ENCODE measurements around the gene ROR1.

The ROR1 gene

GRCh38 chr1:64114012-64114525 lies 340.3 kb downstream of the ROR1 start:
- no peak for DNase-seq

- DNase-seq = peak; percentile 46
Measured at GRCh38 chr1:64116537-64116936, 342.7 kb downstream of the ROR1 start.

- DNase-seq = no peak
Measured at GRCh38 chr1:64117492-64117891, 343.7 kb downstream of the ROR1 start.

- DNase-seq = no peak
Measured at GRCh38 chr1:64121766-64122385, 348.1 kb downstream of the ROR1 start.

GRCh38 chr1:64122588-64122987 lies 348.8 kb downstream of the ROR1 start:
- DNase-seq = no peak

GRCh38 chr1:64124704-64125440 lies 351.1 kb downstream of the ROR1 start:
- no peak for DNase-seq

- no peak for DNase-seq
Measured at GRCh38 chr1:64126581-64126980, 352.8 kb downstream of the ROR1 start.

GRCh38 chr1:64127297-64127696 lies 353.5 kb downstream of the ROR1 start:
- DNase-seq = no peak

GRCh38 chr1:64129701-64130100 lies 355.9 kb downstream of the ROR1 start:
- no peak for DNase-seq

GRCh38 chr1:64131155-64131554 lies 357.3 kb downstream of the ROR1 start:
- no peak for DNase-seq

GRCh38 chr1:64133036-64133435 lies 359.2 kb downstream of the ROR1 start:
- no peak for DNase-seq

- no peak for DNase-seq
Measured at GRCh38 chr1:64135462-64136223, 361.8 kb downstream of the ROR1 start.

GRCh38 chr1:64136296-64136695 lies 362.5 kb downstream of the ROR1 start:
- DNase-seq = no peak

- peak; percentile 89 for DNase-seq
Measured at GRCh38 chr1:64136752-64137411, 363.1 kb downstream of the ROR1 start.

GRCh38 chr1:64137412-64137803 lies 363.6 kb downstream of the ROR1 start:
- no peak for DNase-seq

- no peak for DNase-seq
Measured at GRCh38 chr1:64139877-64140276, 366.1 kb downstream of the ROR1 start.

- DNase-seq = no peak
Measured at GRCh38 chr1:64140596-64140995, 366.8 kb downstream of the ROR1 start.

GRCh38 chr1:64147045-64147724 lies 373.4 kb downstream of the ROR1 start:
- DNase-seq = no peak

GRCh38 chr1:64147759-64148158 lies 373.9 kb downstream of the ROR1 start:
- DNase-seq = no peak

- no peak for DNase-seq
Measured at GRCh38 chr1:64150266-64150665, 376.4 kb downstream of the ROR1 start.

- no peak for DNase-seq
Measured at GRCh38 chr1:64150729-64151230, 377.0 kb downstream of the ROR1 start.

- DNase-seq = no peak
Measured at GRCh38 chr1:64155278-64155677, 381.5 kb downstream of the ROR1 start.

Measured in femur (tissue), 1 donor.